Adrenal gland (tissue), 12 donors: Measurements from ENCODE around the gene RAVER2. TPM values are rescaled to one million over a fixed set of nuclear protein-coding genes. Genes with fewer than 3 reads are reported as not detected.

Experiments
- DNase-seq, 7 donors: peaks; one replicate each; pipeline ENCODE4 v3.0.0-alpha.2; 2019 to 2020
- H3K27ac ChIP-seq, 5 donors: fragments of 200-600 bp; sonication (generic) in 4 of 5; 1 replicate in 3 of 5; 2 replicates in 2 of 5; pipeline versions ENCODE4 v1.5.1 to v1.8.0; 2016 to 2020; ENCODE audit warnings: mild to moderate bottlenecking in 1 of 5
- H3K27me3 ChIP-seq: fragments of 200-600 bp; 2 replicates; pipeline ENCODE4 v1.8.0; 2021
- H3K36me3 ChIP-seq, 2 donors: fragments of 200-600 bp; replicated peaks in 1 of 2; 1 replicate in 1 of 2; 2 replicates in 1 of 2; pipeline versions ENCODE4 v1.5.1 to v1.8.0; 2018 to 2022
- H3K4me1 ChIP-seq, 2 donors: fragments of 200-600 bp; replicated peaks in 1 of 2; 1 replicate in 1 of 2; 2 replicates in 1 of 2; pipeline versions ENCODE4 v1.5.1 to v1.8.0; 2018 to 2021
- H3K4me3 ChIP-seq, 4 donors: fragments of 200-600 bp; sonication (generic) in 3 of 4; one replicate each; pipeline ENCODE4 v1.5.1; 2016 to 2018
- H3K9me3 ChIP-seq, 3 donors: fragments of 200-600 bp; sonication (generic) in 1 of 3; replicated peaks in 1 of 3; 1 replicate in 2 of 3; 2 replicates in 1 of 3; pipeline versions ENCODE4 v1.5.1 to v1.8.0; 2016 to 2021
- POLR2A ChIP-seq, 2 donors: fragments of 450-650 bp; IDR thresholded peaks; one replicate each; pipeline ENCODE4 v1.6.1; 2017; ENCODE audit warnings: antibody characterized with exemption in 2 of 2, mild to moderate bottlenecking in 2 of 2, moderate library complexity in 1 of 2
- WGBS, 4 donors: extraction: QIAGEN DNeasy Blood & Tissue Kit in 2 of 4; methylation state at CpG; one replicate each; pipeline versions ENCODE4 v1.1.5 to v1.1.7; 2013 to 2017; 5-methylcytosine and 5-hydroxymethylcytosine counted together
- intact Hi-C, 2 donors: fragments of 100-400 bp; cut with DNase I; formaldehyde crosslinking; loops; one replicate each; pipeline versions ENCODE4 v1.14.1 to v1.15.0; 2022 to 2023
- polyA plus RNA-seq, 3 donors: library from polyadenylated mRNA; stranded (reverse); fragments of 200-250 nt in 2 of 3; fragments of 350-450 nt in 1 of 3; fragmentation: Illumina TruSeq in 1 of 3; extraction: RNeasy Lipid Tissue Mini Kit (QIAGEN cat#74804) in 1 of 3; gene quantifications; one replicate each; pipeline ENCODE4 v1.2.3, GENCODE V29; 2013 to 2014
- total RNA-seq, 9 donors: library from RNA; depleted of rRNA in 4 of 9; stranded (reverse); fragments of >200 nt in 4 of 9; fragments of 120-200 nt in 1 of 9; fragmentation: NEBNext Ultra II Directional in 1 of 9; extraction: Animal tissue kit (Norgen Biotek cat#: 25700) in 1 of 9; gene quantifications; one replicate each; pipeline versions ENCODE4 v1.1.0 to v1.2.4, GENCODE V29; 2013 to 2023
- TF ChIP-seq, protein P1 (sequence below), 6 experiments: fragments of 450-650 bp in 4 of 6; fragments of 200-600 bp in 2 of 6; sonication (generic) in 1 of 6; IDR thresholded peaks; 1 replicate in 5 of 6; 2 replicates in 1 of 6; pipeline versions ENCODE4 v1.5.1 to v1.8.0; 2016 to 2021; ENCODE audit warnings: antibody characterized with exemption in 6 of 6, mild to moderate bottlenecking in 2 of 6, moderate library complexity in 1 of 6
- donor health status: healthy with polysubstance abuse.
- donor health status: Bipolar disorder and iron deficiency.
- donor health status: DM: yes; HTN: yes; CAD: no.
- donor health status: DM: no; HTN: no; CAD: no.
- donor health status: DM: no; HTN: no; CAD: no.
- donor health status: DM: yes; HTN: yes; CAD: no.

The RAVER2 gene
- total and polyA plus RNA-seq, 12 donors = 7.1 to 19.0 (median 12.4) TPM

DNA sequence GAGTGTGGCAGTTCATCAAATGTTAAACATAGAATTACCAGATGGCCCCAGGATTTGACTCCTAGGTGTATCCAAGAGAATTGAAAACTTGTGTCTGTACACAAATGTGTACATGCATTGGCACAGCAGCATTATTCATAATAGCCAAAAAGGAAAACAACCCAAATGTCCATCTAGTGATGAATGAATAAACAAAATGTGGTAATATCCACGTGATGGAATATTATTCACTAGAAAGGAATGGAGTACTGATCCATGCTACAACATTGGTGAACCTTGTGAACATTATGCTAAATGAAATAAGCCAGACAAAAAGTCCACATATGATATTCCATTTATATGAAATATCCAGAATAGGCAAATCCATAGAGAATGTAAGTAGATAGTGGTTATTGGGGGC lies 77.7 kb downstream of the RAVER2 start:
- DNase-seq = no peak
- H3K4me1 ChIP-seq = no peaks in the 10 kb centered on the region
- TF ChIP-seq POLR2A (IDR thresholded peaks at IDR 0.05) = no peak
- TF ChIP-seq, protein P1, sequence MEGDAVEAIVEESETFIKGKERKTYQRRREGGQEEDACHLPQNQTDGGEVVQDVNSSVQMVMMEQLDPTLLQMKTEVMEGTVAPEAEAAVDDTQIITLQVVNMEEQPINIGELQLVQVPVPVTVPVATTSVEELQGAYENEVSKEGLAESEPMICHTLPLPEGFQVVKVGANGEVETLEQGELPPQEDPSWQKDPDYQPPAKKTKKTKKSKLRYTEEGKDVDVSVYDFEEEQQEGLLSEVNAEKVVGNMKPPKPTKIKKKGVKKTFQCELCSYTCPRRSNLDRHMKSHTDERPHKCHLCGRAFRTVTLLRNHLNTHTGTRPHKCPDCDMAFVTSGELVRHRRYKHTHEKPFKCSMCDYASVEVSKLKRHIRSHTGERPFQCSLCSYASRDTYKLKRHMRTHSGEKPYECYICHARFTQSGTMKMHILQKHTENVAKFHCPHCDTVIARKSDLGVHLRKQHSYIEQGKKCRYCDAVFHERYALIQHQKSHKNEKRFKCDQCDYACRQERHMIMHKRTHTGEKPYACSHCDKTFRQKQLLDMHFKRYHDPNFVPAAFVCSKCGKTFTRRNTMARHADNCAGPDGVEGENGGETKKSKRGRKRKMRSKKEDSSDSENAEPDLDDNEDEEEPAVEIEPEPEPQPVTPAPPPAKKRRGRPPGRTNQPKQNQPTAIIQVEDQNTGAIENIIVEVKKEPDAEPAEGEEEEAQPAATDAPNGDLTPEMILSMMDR (IDR thresholded peaks at IDR 0.05) = no peak
- intact Hi-C loops = loop anchor here (5.0 to 10.0 kb wide), 3 partner anchors 78 to 138 kb away; partner anchors contain the start of gene RAVER2 (in 2 of the 2)
- no peaks in the 10 kb centered on the region for H3K9me3 ChIP-seq
- H3K27ac ChIP-seq = no peak overlapping the region
- no peaks in the 10 kb centered on the region for H3K27me3 ChIP-seq
- 28 to 44% (median 38%) methylated on average over 1 of the region's 1 CpG for WGBS, 4 donors
- no peaks in the 10 kb centered on the region for H3K36me3 ChIP-seq
- H3K4me3 ChIP-seq = no peak overlapping the region

DNA sequence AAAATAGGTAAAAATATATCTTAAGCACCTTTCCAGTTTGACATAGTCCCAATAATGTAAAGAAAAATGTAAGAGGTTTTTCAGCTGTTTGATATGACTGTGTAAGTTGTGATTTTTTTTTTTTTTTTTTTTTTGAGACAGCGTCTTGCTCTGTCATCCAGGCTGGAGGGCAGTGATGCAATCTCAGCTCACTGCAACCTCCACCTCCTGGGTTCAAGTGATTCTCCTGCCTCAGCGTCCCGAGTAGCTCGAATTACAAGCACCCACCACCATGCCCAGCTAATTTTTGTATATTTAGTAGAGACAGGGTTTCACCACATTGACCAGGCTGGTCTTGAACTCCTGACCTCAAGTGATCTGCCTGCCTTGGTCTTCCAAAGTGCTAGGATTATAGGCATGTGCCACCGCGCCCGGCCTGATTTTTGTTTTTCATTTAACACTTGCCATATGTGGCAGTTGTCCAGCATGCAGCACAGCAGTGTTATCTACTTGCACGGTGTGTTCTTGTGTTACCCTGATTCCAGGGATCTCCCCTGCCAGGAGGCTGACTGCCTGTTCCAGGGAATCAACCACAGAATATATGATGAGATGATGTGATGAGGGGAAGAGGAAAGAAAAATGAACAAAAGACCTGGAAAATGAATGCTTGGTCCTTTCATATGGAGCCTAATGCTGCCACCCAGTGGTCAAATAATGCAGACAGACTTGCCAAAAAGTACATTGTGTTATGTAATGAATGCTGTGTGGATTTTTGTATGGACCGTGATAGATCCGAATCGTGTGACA lies 79.0 kb downstream of the RAVER2 start:
- 52 to 57% (median 55%) methylated on average over 11 of the region's 11 CpGs for WGBS, 4 donors

DNA sequence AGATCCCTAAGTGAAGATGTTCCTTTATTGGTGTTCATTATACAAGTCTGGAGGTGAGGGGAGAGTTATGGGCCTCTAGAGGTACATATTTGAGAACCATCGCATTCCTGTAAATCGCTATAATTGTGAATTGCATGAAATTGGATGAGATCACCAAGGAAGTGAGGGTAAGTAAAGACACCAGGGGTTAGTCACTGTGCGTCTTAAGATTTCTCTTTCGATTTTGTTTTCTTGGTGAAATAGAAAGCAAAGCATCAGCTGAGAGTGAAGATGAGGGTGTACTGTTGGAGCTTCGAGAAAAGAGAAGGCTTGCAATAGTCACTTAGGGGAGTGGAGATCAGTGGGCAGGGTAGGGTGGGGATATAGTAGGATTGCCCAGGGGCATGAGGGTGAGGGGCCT lies 82.1 kb downstream of the RAVER2 start:
- Histone ChIP-seq H3K4me1 (no peaks in the 10 kb centered on the region), H3K4me3 (no peak overlapping the region), H3K27me3 (no peaks in the 10 kb centered on the region), H3K9me3 (no peaks in the 10 kb centered on the region), H3K36me3 (no peaks in the 10 kb centered on the region), H3K27ac (no peak overlapping the region)
- no peak for DNase-seq
- WGBS, 4 donors = 85 to 90% (median 88%) methylated on average over 5 of the region's 5 CpGs
- intact Hi-C loops = loop anchor here (5.0 to 10.0 kb wide), 4 partner anchors 82 to 560 kb away; partner anchors contain the start of gene RAVER2 (in 2 of the 2)
- TF ChIP-seq, protein P1 (IDR thresholded peaks at IDR 0.05) = no peak
- TF ChIP-seq POLR2A (IDR thresholded peaks at IDR 0.05) = no peak

More for the DNA sequence above, 79.0 kb downstream of the RAVER2 start:
- Histone ChIP-seq H3K36me3 (no peaks in the 10 kb centered on the region), H3K27me3 (no peaks in the 10 kb centered on the region), H3K4me3 (no peak overlapping the region), H3K9me3 (no peaks in the 10 kb centered on the region), H3K4me1 (no peaks in the 10 kb centered on the region), H3K27ac (no peak overlapping the region)
- peak; percentile 62 to 92 (median 77) for DNase-seq
- intact Hi-C loops = loop anchor here (5.0 to 10.0 kb wide), 3 partner anchors 79 to 139 kb away; partner anchors contain the start of gene RAVER2 (in 2 of the 2)
- TF ChIP-seq POLR2A (IDR thresholded peaks at IDR 0.05) = no peak
- TF ChIP-seq, protein P1 (IDR thresholded peaks at IDR 0.05) = peak; percentile 72 to 94 (median 88)

- DNase-seq = no peak
- H3K9me3 ChIP-seq = no peaks in the 10 kb centered on the region
- peaks cover 0 to 12% of the 10 kb centered on the region in 2 donors for H3K36me3 ChIP-seq
- no peaks in the 10 kb centered on the region for H3K27me3 ChIP-seq
- no peak overlapping the region for H3K27ac ChIP-seq
- intact Hi-C loops = loop anchor here (5.0 to 10.0 kb wide), 4 partner anchors 84 to 562 kb away; partner anchors contain the start of gene RAVER2 (in 2 of the 2)
- TF ChIP-seq, protein P1 (IDR thresholded peaks at IDR 0.05) = no peak
- no peak for TF ChIP-seq POLR2A (IDR thresholded peaks at IDR 0.05)
- no peak overlapping the region for H3K4me3 ChIP-seq
- no peaks in the 10 kb centered on the region for H3K4me1 ChIP-seq
- 45 to 69% (median 57%) methylated on average over 1 of the region's 1 CpG for WGBS, 4 donors
These were observed 84.0 kb downstream of the RAVER2 start for GRCh38 chr1:64828829-64829228.
